ENCODE measurements around the gene FBXL13. TPM values are rescaled to one million over a fixed set of nuclear protein-coding genes. Genes with fewer than 3 reads are reported as not detected.

The FBXL13 gene
- total and polyA plus RNA-seq, 2 experiments from 2014 or later = 0.24 to 0.43 TPM

GRCh38 chr7:103071000-103071399 is 3.6 kb downstream of the FBXL13 start:
- H3K27me3 ChIP-seq (replicated peaks; ENCODE audit: insufficient read depth) = no peaks in the 10 kb centered on the region
- peaks cover under 1% of the 10 kb centered on the region; the same call in 1 of the 2 replicates for H3K4me1 ChIP-seq (ENCODE audit: insufficient read depth)
- WGBS, 2 experiments (ENCODE audit: low coverage in 1 of 2, low lambda C conversion rate in 2 of 2, missing lambda C conversion rate in 2 of 2) = 65 to 72% methylated on average over 2 of the region's 2 CpGs
- TF ChIP-seq EZH2 (IDR thresholded peaks at IDR 0.05; ENCODE audit: insufficient read depth, poor library complexity, severe bottlenecking) (no peak), EZH2phosphoT487 (IDR thresholded peaks at IDR 0.05; ENCODE audit: insufficient read depth, low read depth) (no peak)
- no peak for DNase-seq
- no peak overlapping the region for H2AFZ ChIP-seq
- no peak overlapping the region for H3K4me3 ChIP-seq
- no peak overlapping the region for H3K27ac ChIP-seq
- H3K36me3 ChIP-seq (ENCODE audit: low read depth) = no peaks in the 10 kb centered on the region
- no peak overlapping the region for H3K9ac ChIP-seq
- peaks cover 6% of the 10 kb centered on the region for H3K79me2 ChIP-seq (ENCODE audit: insufficient read depth)
- no peaks in the 10 kb centered on the region; the same call in 1 of the 2 replicates for H3F3A ChIP-seq (ENCODE audit: insufficient read depth)
- H4K20me1 ChIP-seq (ENCODE audit: insufficient read depth) = no peaks in the 10 kb centered on the region
- H3K9me3 ChIP-seq (ENCODE audit: low read depth) = no peaks in the 10 kb centered on the region
- no peak overlapping the region for H3K4me2 ChIP-seq (ENCODE audit: unreplicated experiment)
- in situ Hi-C loops (cut with MboI) = no loop called here
- no peaks in the 10 kb centered on the region for H3K9me2 ChIP-seq (ENCODE audit: insufficient read depth)

- Histone ChIP-seq H3K9me2 (ENCODE audit: insufficient read depth) (no peaks in the 10 kb centered on the region), H3K36me3 (ENCODE audit: low read depth) (no peaks in the 10 kb centered on the region), H3K27ac (no peak overlapping the region), H3K79me2 (ENCODE audit: insufficient read depth) (no peaks in the 10 kb centered on the region), H3K27me3 (replicated peaks; ENCODE audit: insufficient read depth) (no peaks in the 10 kb centered on the region), H3K9me3 (ENCODE audit: low read depth) (no peaks in the 10 kb centered on the region), H3K9ac (no peak overlapping the region), H3F3A (ENCODE audit: insufficient read depth) (no peaks in the 10 kb centered on the region), H3K4me3 (no peak overlapping the region), H4K20me1 (ENCODE audit: insufficient read depth) (no peaks in the 10 kb centered on the region), H3K4me2 (ENCODE audit: unreplicated experiment) (no peak overlapping the region), H2AFZ (no peak overlapping the region), H3K4me1 (ENCODE audit: insufficient read depth) (no peaks in the 10 kb centered on the region; the same call in 1 of the 2 replicates)
- no peak for DNase-seq
- TF ChIP-seq EZH2 (IDR thresholded peaks at IDR 0.05; ENCODE audit: insufficient read depth, poor library complexity, severe bottlenecking) (no peak), EZH2phosphoT487 (IDR thresholded peaks at IDR 0.05; ENCODE audit: insufficient read depth, low read depth) (no peak)
- in situ Hi-C loops (cut with MboI) = no loop called here
- 83 to 85% methylated on average over 23 of the region's 23 CpGs for WGBS, 2 experiments (ENCODE audit: low coverage in 1 of 2, low lambda C conversion rate in 2 of 2, missing lambda C conversion rate in 2 of 2)
Observed at GRCh38 chr7:103068414-103069403, 5.9 kb downstream of the FBXL13 start.

- Histone ChIP-seq H3F3A (ENCODE audit: insufficient read depth) (no peaks in the 10 kb centered on the region), H3K27me3 (replicated peaks; ENCODE audit: insufficient read depth) (no peaks in the 10 kb centered on the region), H3K36me3 (ENCODE audit: low read depth) (no peaks in the 10 kb centered on the region), H3K4me1 (ENCODE audit: insufficient read depth) (no peaks in the 10 kb centered on the region), H3K9me3 (ENCODE audit: low read depth) (no peaks in the 10 kb centered on the region), H3K9me2 (ENCODE audit: insufficient read depth) (no peaks in the 10 kb centered on the region), H4K20me1 (ENCODE audit: insufficient read depth) (no peaks in the 10 kb centered on the region), H3K27ac (no peak overlapping the region), H3K9ac (no peak overlapping the region), H2AFZ (no peak overlapping the region), H3K79me2 (ENCODE audit: insufficient read depth) (no peaks in the 10 kb centered on the region), H3K4me3 (no peak overlapping the region), H3K4me2 (ENCODE audit: unreplicated experiment) (no peak overlapping the region)
- TF ChIP-seq EZH2 (IDR thresholded peaks at IDR 0.05; ENCODE audit: insufficient read depth, poor library complexity, severe bottlenecking) (no peak), EZH2phosphoT487 (IDR thresholded peaks at IDR 0.05; ENCODE audit: insufficient read depth, low read depth) (no peak)
- in situ Hi-C loops (cut with MboI) = no loop called here
- WGBS, 2 experiments (ENCODE audit: low coverage in 1 of 2, low lambda C conversion rate in 2 of 2, missing lambda C conversion rate in 2 of 2) = 0% methylated on average over 1 of the region's 1 CpG
- peak; percentile 57 for DNase-seq
Observed at GRCh38 chr7:103065667-103066066, 8.9 kb downstream of the FBXL13 start.

- no peak overlapping the region for H2AFZ ChIP-seq
- no peaks in the 10 kb centered on the region for H3K79me2 ChIP-seq (ENCODE audit: insufficient read depth)
- H3K9ac ChIP-seq = no peak overlapping the region
- H3K27ac ChIP-seq = no peak overlapping the region
- TF ChIP-seq EZH2 (IDR thresholded peaks at IDR 0.05; ENCODE audit: insufficient read depth, poor library complexity, severe bottlenecking) (no peak), EZH2phosphoT487 (IDR thresholded peaks at IDR 0.05; ENCODE audit: insufficient read depth, low read depth) (no peak)
- DNase-seq = no peak
- no peaks in the 10 kb centered on the region for H3K36me3 ChIP-seq (ENCODE audit: low read depth)
- H3K9me2 ChIP-seq (ENCODE audit: insufficient read depth) = no peaks in the 10 kb centered on the region
- H3K4me3 ChIP-seq = no peak overlapping the region
- no peak overlapping the region for H3K4me2 ChIP-seq (ENCODE audit: unreplicated experiment)
- H3K27me3 ChIP-seq (replicated peaks; ENCODE audit: insufficient read depth) = no peaks in the 10 kb centered on the region
- H3K9me3 ChIP-seq (ENCODE audit: low read depth) = no peaks in the 10 kb centered on the region
- WGBS, 2 experiments (ENCODE audit: low coverage in 1 of 2, low lambda C conversion rate in 2 of 2, missing lambda C conversion rate in 2 of 2) = 88 to 91% methylated on average over 3 of the region's 3 CpGs
- no peaks in the 10 kb centered on the region for H3K4me1 ChIP-seq (ENCODE audit: insufficient read depth)
- H3F3A ChIP-seq (ENCODE audit: insufficient read depth) = no peaks in the 10 kb centered on the region
- no peaks in the 10 kb centered on the region for H4K20me1 ChIP-seq (ENCODE audit: insufficient read depth)
- in situ Hi-C loops (cut with MboI) = no loop called here
Observed at GRCh38 chr7:103063895-103064294, 10.7 kb downstream of the FBXL13 start.

Measured in GM23248 (cell line).